ENCODE data around the gene MFSD6.

The MFSD6 gene

DNA sequence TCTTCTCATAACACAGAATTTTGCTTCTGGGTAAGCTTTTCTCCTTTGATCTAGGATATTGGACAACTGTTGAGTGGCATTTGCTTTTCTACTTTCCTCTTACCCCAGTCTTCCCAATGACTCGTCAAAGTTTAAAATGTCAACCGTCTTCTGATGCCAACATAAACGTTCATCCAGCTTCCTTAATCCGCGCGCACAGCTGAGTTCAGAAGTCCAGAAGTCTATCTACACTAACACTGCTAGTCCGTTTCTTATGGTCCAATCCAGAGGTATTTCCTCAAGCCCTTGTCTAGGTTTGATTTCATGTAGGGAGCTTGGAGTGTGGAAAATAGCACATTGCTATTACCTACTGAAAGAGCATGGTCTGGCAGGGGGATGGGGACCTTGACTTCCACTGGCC lies 48.7 kb downstream of the MFSD6 start:
- Histone ChIP-seq H3K9me3 (ENCODE audit: low read depth, low read length) (no peaks in the 10 kb centered on the region), H3K4me3 (no peak overlapping the region), H3K9ac (ENCODE audit: insufficient read length) (no peak overlapping the region), H3K27ac (no peak overlapping the region), H3K36me3 (ENCODE audit: insufficient read depth, low read length) (no peaks in the 10 kb centered on the region)
- TF ChIP-seq EZH2 (IDR thresholded peaks at IDR 0.05), result no peak
- no peak for TF ChIP-seq FOXP2 (optimal IDR thresholded peaks at IDR 0.05; ENCODE audit: control extremely low read depth, extremely low read length, insufficient read depth)
- TF ChIP-seq POLR2AphosphoS5 (IDR thresholded peaks at IDR 0.05; ENCODE audit: borderline replicate concordance, low read depth, low read length), result no peak
- no peak for DNase-seq (ENCODE audit: low read depth, low spot score)

GRCh38 chr2:190457256-190457655 lies 49.1 kb downstream of the MFSD6 start:
- no peak for DNase-seq (ENCODE audit: low read depth, low spot score)
- Histone ChIP-seq H3K4me3 (no peak overlapping the region), H3K27ac (no peak overlapping the region), H3K9ac (ENCODE audit: insufficient read length) (no peak overlapping the region), H3K36me3 (ENCODE audit: insufficient read depth, low read length) (no peaks in the 10 kb centered on the region), H3K9me3 (ENCODE audit: low read depth, low read length) (no peaks in the 10 kb centered on the region)
- TF ChIP-seq EZH2 (IDR thresholded peaks at IDR 0.05) (no peak), FOXP2 (optimal IDR thresholded peaks at IDR 0.05; ENCODE audit: control extremely low read depth, extremely low read length, insufficient read depth) (no peak), POLR2AphosphoS5 (IDR thresholded peaks at IDR 0.05; ENCODE audit: borderline replicate concordance, low read depth, low read length) (no peak)

DNA sequence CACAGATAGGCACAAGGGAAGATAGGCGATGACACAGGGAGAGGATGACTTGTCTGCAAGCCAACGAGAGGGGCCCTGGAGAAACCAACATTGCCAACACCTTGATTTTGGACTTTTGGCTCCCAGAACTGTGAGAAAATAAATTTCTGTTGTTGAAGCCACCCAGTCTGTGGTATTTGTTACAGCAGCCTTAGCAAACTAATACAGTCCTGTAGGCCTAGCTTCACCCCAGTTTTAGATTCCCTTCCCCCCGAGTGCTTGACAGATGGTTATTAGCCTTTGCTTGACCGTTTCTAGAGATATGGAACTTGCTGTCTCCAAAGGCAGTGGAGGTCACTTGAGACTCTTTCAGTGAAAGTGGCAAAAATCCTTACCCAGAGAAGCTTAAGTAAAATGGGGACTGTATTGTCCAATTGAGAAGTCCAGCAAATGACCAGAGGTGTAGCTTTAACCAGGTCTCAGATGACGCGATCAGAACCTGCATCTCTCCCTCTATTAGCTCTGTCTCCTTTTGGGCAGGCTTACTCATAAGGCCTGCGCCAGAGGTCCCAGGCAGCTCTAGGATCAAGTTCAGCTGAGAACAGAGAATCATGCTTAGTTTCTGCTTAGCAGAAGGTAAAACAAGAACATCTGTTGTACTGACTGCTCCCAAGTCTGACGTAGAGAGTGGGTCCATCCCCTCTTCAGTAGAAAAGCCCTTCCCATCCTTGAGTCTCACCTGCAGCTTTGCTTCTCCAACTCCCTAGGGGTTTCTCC lies 50.4 kb downstream of the MFSD6 start:
- no peaks in the 10 kb centered on the region for H3K36me3 ChIP-seq (ENCODE audit: insufficient read depth, low read length)
- no peaks in the 10 kb centered on the region for H3K9me3 ChIP-seq (ENCODE audit: low read depth, low read length)
- H3K27ac ChIP-seq, result no peak overlapping the region
- no peak overlapping the region for H3K9ac ChIP-seq (ENCODE audit: insufficient read length)
- TF ChIP-seq FOXP2 (optimal IDR thresholded peaks at IDR 0.05; ENCODE audit: control extremely low read depth, extremely low read length, insufficient read depth) (no peak), POLR2AphosphoS5 (IDR thresholded peaks at IDR 0.05; ENCODE audit: borderline replicate concordance, low read depth, low read length) (no peak), EZH2 (IDR thresholded peaks at IDR 0.05) (no peak)
- DNase-seq (ENCODE audit: low read depth, low spot score), result no peak
- no peak overlapping the region for H3K4me3 ChIP-seq

- no peak overlapping the region for H3K27ac ChIP-seq
- no peaks in the 10 kb centered on the region for H3K9me3 ChIP-seq (ENCODE audit: low read depth, low read length)
- no peaks in the 10 kb centered on the region for H3K36me3 ChIP-seq (ENCODE audit: insufficient read depth, low read length)
- H3K9ac ChIP-seq (ENCODE audit: insufficient read length), result no peak overlapping the region
- no peak for TF ChIP-seq EZH2 (IDR thresholded peaks at IDR 0.05)
- no peak for TF ChIP-seq FOXP2 (optimal IDR thresholded peaks at IDR 0.05; ENCODE audit: control extremely low read depth, extremely low read length, insufficient read depth)
- TF ChIP-seq POLR2AphosphoS5 (IDR thresholded peaks at IDR 0.05; ENCODE audit: borderline replicate concordance, low read depth, low read length), result no peak
- no peak overlapping the region for H3K4me3 ChIP-seq
- DNase-seq (ENCODE audit: low read depth, low spot score), result no peak
These were observed 51.7 kb downstream of the MFSD6 start for GRCh38 chr2:190459881-190460280.

DNA sequence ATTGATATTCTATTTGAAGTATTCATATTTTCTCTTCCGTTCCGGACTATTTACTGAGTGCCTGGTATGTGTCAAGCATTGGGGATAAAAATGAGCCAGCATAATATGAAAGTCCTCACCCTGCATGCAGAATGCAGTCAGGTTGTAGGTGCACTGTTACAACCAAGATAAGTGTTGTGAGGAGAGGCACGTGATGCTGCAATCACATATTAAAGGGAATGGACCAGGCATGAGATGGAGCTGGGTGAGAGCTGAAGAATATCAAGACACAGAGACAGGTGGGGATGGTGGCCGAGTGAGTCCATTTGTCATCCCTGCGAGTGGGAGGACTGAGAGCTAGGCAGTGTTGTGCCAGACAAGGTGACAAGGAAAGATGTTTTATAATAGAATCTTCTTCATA lies 52.3 kb downstream of the MFSD6 start:
- Histone ChIP-seq H3K9ac (ENCODE audit: insufficient read length) (no peak overlapping the region), H3K27ac (no peak overlapping the region), H3K36me3 (ENCODE audit: insufficient read depth, low read length) (no peaks in the 10 kb centered on the region), H3K9me3 (ENCODE audit: low read depth, low read length) (no peaks in the 10 kb centered on the region), H3K4me3 (no peak overlapping the region)
- TF ChIP-seq EZH2 (IDR thresholded peaks at IDR 0.05), result no peak
- no peak for TF ChIP-seq POLR2AphosphoS5 (IDR thresholded peaks at IDR 0.05; ENCODE audit: borderline replicate concordance, low read depth, low read length)
- DNase-seq (ENCODE audit: low read depth, low spot score), result no peak

GRCh38 chr2:190462181-190462580 lies 54.0 kb downstream of the MFSD6 start:
- Histone ChIP-seq H3K9ac (ENCODE audit: insufficient read length) (no peak overlapping the region), H3K36me3 (ENCODE audit: insufficient read depth, low read length) (no peaks in the 10 kb centered on the region), H3K4me3 (no peak overlapping the region), H3K9me3 (ENCODE audit: low read depth, low read length) (no peaks in the 10 kb centered on the region), H3K27ac (no peak overlapping the region)
- TF ChIP-seq FOXP2 (optimal IDR thresholded peaks at IDR 0.05; ENCODE audit: control extremely low read depth, extremely low read length, insufficient read depth), result no peak
- no peak for DNase-seq (ENCODE audit: low read depth, low spot score)

GRCh38 chr2:190462611-190463010 lies 54.5 kb downstream of the MFSD6 start:
- no peaks in the 10 kb centered on the region for H3K9me3 ChIP-seq (ENCODE audit: low read depth, low read length)
- DNase-seq (ENCODE audit: low read depth, low spot score), result no peak
- H3K36me3 ChIP-seq (ENCODE audit: insufficient read depth, low read length), result no peaks in the 10 kb centered on the region
- H3K4me3 ChIP-seq, result no peak overlapping the region
- no peak for TF ChIP-seq EZH2 (IDR thresholded peaks at IDR 0.05)
- TF ChIP-seq POLR2AphosphoS5 (IDR thresholded peaks at IDR 0.05; ENCODE audit: borderline replicate concordance, low read depth, low read length), result no peak
- TF ChIP-seq FOXP2 (optimal IDR thresholded peaks at IDR 0.05; ENCODE audit: control extremely low read depth, extremely low read length, insufficient read depth), result no peak
- no peak overlapping the region for H3K27ac ChIP-seq
- H3K9ac ChIP-seq (ENCODE audit: insufficient read length), result no peak overlapping the region

DNA sequence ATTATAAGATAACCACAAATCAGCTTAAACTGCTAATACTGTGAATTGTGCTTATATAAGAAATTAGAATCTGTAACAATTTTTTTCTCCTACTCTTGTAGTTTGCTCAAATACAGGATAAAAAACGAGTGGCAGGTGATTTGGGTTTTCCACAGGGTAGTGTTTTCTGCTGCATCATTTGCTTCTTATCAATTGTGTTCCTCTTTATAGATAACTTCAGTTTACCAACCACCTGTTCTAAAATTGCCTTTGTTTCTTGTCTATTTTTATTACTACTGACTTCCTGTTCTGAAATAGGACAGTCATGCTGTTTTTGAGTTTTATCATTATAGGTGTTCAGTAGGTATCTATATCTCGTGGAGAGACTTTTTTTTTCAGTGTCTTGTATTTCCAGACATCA lies 56.9 kb downstream of the MFSD6 start:
- no peak overlapping the region for H3K27ac ChIP-seq
- no peak for TF ChIP-seq POLR2AphosphoS5 (IDR thresholded peaks at IDR 0.05; ENCODE audit: borderline replicate concordance, low read depth, low read length)
- no peak for TF ChIP-seq FOXP2 (optimal IDR thresholded peaks at IDR 0.05; ENCODE audit: control extremely low read depth, extremely low read length, insufficient read depth)
- no peak for TF ChIP-seq EZH2 (IDR thresholded peaks at IDR 0.05)
- H3K36me3 ChIP-seq (ENCODE audit: insufficient read depth, low read length), result no peaks in the 10 kb centered on the region
- DNase-seq (ENCODE audit: low read depth, low spot score), result no peak
- H3K4me3 ChIP-seq, result no peak overlapping the region
- H3K9me3 ChIP-seq (ENCODE audit: low read depth, low read length), result no peaks in the 10 kb centered on the region
- H3K9ac ChIP-seq (ENCODE audit: insufficient read length), result no peak overlapping the region
